K562 (cell line): Measurements from ENCODE around the gene ODC1. TPM values are rescaled to one million over a fixed set of nuclear protein-coding genes. Genes with fewer than 3 reads are reported as not detected.

ENCODE experiments used
- CBFA2T2 ChIP-seq: fragments of 450-650 bp; conservative IDR thresholded peaks from 2 replicates; pipeline ENCODE4 v1.6.1; 2017; ENCODE audit warnings: mild to moderate bottlenecking
- CTBP1 ChIP-seq: fragments of 450-650 bp; IDR thresholded peaks from 2 replicates; pipeline ENCODE4 v1.6.1; 2016; ENCODE audit warnings: borderline replicate concordance
- ELF4 ChIP-seq: fragments of 450-650 bp; formaldehyde crosslinking; IDR thresholded peaks from 2 replicates; pipeline ENCODE4 v1.4.0; 2022; ENCODE audit warnings: missing genetic modification characterization
- FUS ChIP-seq: fragments of 200-400 bp; formaldehyde crosslinking; optimal IDR thresholded peaks from 2 replicates; pipeline ENCODE3; 2017; ENCODE audit warnings: low read depth, low read length
- HNRNPH1 ChIP-seq: fragments of 200-400 bp; formaldehyde crosslinking; optimal IDR thresholded peaks from 2 replicates; pipeline ENCODE3; 2017; ENCODE audit warnings: low read depth, mild to moderate bottlenecking, low read length, moderate library complexity
- NCOA6 ChIP-seq: fragments of 450-650 bp; IDR thresholded peaks from 2 replicates; pipeline ENCODE4 v1.6.1; 2017; ENCODE audit warnings: mild to moderate bottlenecking
- NONO ChIP-seq, 2 experiments: fragments of 200-400 bp in 1 of 2; fragments of 450-650 bp in 1 of 2; formaldehyde crosslinking in 1 of 2; IDR thresholded peaks; 2 replicates each; pipeline ENCODE4 v1.6.1; 2017; ENCODE audit warnings: low read depth in 2 of 2, mild to moderate bottlenecking in 2 of 2, moderate library complexity in 2 of 2, low read length in 1 of 2
- NUFIP1 ChIP-seq: fragments of 450-650 bp; IDR thresholded peaks from 2 replicates; pipeline ENCODE4 v1.6.1; 2018; ENCODE audit not compliant: partially characterized antibody
- PHB ChIP-seq: fragments of 250-450 bp; sonication (Bioruptor Pico); IDR thresholded peaks from 2 replicates; pipeline ENCODE4 v1.5.0; 2021
- RNF2 ChIP-seq: sonication (generic); IDR thresholded peaks from 2 replicates; pipeline ENCODE4 v1.6.1; 2016
- SP1 ChIP-seq: sonication (generic); formaldehyde crosslinking; IDR thresholded peaks from 2 replicates; pipeline ENCODE4 v1.8.1; 2022; ENCODE audit warnings: mild to moderate bottlenecking, missing genetic modification reagents
- U2AF2 ChIP-seq: fragments of 200-400 bp; formaldehyde crosslinking; optimal IDR thresholded peaks from 2 replicates; pipeline ENCODE3; 2017; ENCODE audit warnings: low read depth, mild to moderate bottlenecking, low read length
- ZNF174 ChIP-seq: fragments of 250-450 bp; sonication (Bioruptor Pico); IDR thresholded peaks from 2 replicates; pipeline ENCODE4 v1.4.0; 2020; ENCODE audit warnings: mild to moderate bottlenecking
- polyA plus RNA-seq, 8 experiments: library from polyadenylated mRNA; depleted of rRNA in 4 of 8; stranded (reverse) in 5 of 8; unstranded in 3 of 8; fragments of >200 nt; fragmentation: Nextera tagmentation in 2 of 8; fragmentation: Illumina TruSeq in 1 of 8; extraction: Ambion mirVana in 2 of 8; extraction: Trizol in 1 of 8; gene quantifications; 2 replicates each; pipeline versions ENCODE4 v1.2.1 to v1.2.3, GENCODE V29; 2011 to 2014; ENCODE audit warnings: inconsistent platforms in 1 of 8, missing spikeins in 1 of 8
- total RNA-seq, 7 experiments: library from RNA; depleted of rRNA in 6 of 7; stranded (reverse); fragments of >200 nt in 6 of 7; fragmentation: Illumina TruSeq in 2 of 7; extraction: Trizol in 2 of 7; gene quantifications; 2 replicates each; pipeline versions ENCODE4 v1.2.1 to v1.2.3, GENCODE V29; 2011 to 2021; ENCODE audit warnings: low replicate concordance in 1 of 7
- TF ChIP-seq, protein P1 (sequence below): sonication (generic); formaldehyde crosslinking; IDR thresholded peaks from 2 replicates; pipeline ENCODE4 v1.8.0; 2022; ENCODE audit warnings: mild to moderate bottlenecking, low read depth, missing genetic modification reagents
- TF ChIP-seq, protein P2 (sequence below), 3 experiments: fragments of 200-800 bp in 1 of 3; fragments of 250-450 bp in 1 of 3; fragments of 450-650 bp in 1 of 3; sonication (Bioruptor Pico) in 1 of 3; sonication (Bioruptor generic) in 1 of 3; formaldehyde crosslinking in 1 of 3; IDR thresholded peaks; 2 replicates each; pipeline versions ENCODE4 v1.6.1 to v1.8.0; 2016 to 2022; ENCODE audit warnings: mild to moderate bottlenecking in 2 of 3, missing genetic modification characterization in 2 of 3, missing compliant biosample characterization in 1 of 3, moderate library complexity in 1 of 3
- TF ChIP-seq, protein P3 (sequence below): fragments of 450-650 bp; formaldehyde crosslinking; IDR thresholded peaks from 2 replicates; pipeline ENCODE4 v1.4.0; 2020; ENCODE audit warnings: mild to moderate bottlenecking, mixed read lengths
- TF ChIP-seq, protein P4 (sequence below): conservative IDR thresholded peaks from 2 replicates; pipeline ENCODE4 v1.6.1; 2011; ENCODE audit warnings: low read depth, mild to moderate bottlenecking, low read length; ENCODE audit not compliant: control insufficient read depth

Gene ODC1
- total and polyA plus RNA-seq, 9 of the 15 experiments (the other 6 are each of a cell fraction or from before 2014, with no cell fraction given): 142 to 563 (median 457) TPM

DNA sequence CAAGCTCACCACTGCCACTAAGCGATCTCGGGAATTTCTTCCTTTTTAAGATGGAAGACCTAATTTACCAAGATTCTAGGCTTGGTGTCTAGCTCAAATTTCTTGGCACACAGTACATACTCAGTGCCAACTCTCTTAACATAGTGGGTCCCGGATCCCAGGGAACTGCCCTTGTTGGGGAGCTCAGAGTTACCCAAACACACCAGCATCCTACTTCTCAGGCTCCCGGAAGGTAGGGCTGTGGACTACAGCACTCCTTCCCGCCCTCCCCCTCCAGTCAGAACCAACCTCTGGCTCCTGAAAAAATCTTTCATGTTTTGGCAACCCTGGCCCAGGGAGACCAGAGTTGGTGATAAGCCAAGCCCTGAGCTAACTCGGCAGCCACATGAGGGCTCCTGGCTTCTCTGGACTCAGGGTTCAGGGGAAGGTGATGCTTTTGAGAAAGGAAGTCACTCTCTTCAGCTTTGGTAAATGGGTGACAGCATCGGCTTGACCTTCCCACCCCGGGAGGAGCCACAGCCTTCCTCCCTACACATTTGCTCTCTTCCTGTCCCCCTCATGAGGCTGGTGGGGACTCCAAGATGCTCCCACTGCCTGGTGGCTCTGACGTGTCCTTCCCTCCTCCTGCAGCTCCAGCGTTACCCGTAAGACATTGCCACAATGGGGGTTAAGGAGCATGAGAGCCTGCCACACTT lies 8.8 kb downstream of the ODC1 start (continued):
- TF ChIP-seq PHB (no peak), HNRNPH1 (no peak), SP1 (peak; percentile 57), FUS (no peak), CBFA2T2 (no peak), NONO (IDR thresholded peaks at IDR 0.05; ENCODE audit: low read depth in 2 of 2, low read length in 1 of 2) (no peak), ZNF174 (CRISPR knock-in tag) (no peak), NUFIP1 (no peak), CTBP1 (peak; percentile 27; the same call in 1 of the 2 replicates), RNF2 (no peak), U2AF2 (no peak), ELF4 (CRISPR knock-in tag) (no peak), NCOA6 (no peak)
- TF ChIP-seq, protein P1, sequence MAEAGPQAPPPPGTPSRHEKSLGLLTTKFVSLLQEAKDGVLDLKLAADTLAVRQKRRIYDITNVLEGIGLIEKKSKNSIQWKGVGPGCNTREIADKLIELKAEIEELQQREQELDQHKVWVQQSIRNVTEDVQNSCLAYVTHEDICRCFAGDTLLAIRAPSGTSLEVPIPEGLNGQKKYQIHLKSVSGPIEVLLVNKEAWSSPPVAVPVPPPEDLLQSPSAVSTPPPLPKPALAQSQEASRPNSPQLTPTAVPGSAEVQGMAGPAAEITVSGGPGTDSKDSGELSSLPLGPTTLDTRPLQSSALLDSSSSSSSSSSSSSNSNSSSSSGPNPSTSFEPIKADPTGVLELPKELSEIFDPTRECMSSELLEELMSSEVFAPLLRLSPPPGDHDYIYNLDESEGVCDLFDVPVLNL (CRISPR knock-in tag): no peak
- TF ChIP-seq, protein P2, sequence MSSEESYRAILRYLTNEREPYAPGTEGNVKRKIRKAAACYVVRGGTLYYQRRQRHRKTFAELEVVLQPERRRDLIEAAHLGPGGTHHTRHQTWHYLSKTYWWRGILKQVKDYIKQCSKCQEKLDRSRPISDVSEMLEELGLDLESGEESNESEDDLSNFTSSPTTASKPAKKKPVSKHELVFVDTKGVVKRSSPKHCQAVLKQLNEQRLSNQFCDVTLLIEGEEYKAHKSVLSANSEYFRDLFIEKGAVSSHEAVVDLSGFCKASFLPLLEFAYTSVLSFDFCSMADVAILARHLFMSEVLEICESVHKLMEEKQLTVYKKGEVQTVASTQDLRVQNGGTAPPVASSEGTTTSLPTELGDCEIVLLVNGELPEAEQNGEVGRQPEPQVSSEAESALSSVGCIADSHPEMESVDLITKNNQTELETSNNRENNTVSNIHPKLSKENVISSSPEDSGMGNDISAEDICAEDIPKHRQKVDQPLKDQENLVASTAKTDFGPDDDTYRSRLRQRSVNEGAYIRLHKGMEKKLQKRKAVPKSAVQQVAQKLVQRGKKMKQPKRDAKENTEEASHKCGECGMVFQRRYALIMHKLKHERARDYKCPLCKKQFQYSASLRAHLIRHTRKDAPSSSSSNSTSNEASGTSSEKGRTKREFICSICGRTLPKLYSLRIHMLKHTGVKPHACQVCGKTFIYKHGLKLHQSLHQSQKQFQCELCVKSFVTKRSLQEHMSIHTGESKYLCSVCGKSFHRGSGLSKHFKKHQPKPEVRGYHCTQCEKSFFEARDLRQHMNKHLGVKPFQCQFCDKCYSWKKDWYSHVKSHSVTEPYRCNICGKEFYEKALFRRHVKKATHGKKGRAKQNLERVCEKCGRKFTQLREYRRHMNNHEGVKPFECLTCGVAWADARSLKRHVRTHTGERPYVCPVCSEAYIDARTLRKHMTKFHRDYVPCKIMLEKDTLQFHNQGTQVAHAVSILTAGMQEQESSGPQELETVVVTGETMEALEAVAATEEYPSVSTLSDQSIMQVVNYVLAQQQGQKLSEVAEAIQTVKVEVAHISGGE (CRISPR knock-in tag; IDR thresholded peaks at IDR 0.05): no peak
- TF ChIP-seq, protein P3, sequence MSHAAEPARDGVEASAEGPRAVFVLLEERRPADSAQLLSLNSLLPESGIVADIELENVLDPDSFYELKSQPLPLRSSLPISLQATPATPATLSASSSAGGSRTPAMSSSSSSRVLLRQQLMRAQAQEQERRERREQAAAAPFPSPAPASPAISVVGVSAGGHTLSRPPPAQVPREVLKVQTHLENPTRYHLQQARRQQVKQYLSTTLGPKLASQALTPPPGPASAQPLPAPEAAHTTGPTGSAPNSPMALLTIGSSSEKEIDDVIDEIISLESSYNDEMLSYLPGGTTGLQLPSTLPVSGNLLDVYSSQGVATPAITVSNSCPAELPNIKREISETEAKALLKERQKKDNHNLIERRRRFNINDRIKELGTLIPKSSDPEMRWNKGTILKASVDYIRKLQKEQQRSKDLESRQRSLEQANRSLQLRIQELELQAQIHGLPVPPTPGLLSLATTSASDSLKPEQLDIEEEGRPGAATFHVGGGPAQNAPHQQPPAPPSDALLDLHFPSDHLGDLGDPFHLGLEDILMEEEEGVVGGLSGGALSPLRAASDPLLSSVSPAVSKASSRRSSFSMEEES (CRISPR knock-in tag): no peak
- TF ChIP-seq, protein P4, sequence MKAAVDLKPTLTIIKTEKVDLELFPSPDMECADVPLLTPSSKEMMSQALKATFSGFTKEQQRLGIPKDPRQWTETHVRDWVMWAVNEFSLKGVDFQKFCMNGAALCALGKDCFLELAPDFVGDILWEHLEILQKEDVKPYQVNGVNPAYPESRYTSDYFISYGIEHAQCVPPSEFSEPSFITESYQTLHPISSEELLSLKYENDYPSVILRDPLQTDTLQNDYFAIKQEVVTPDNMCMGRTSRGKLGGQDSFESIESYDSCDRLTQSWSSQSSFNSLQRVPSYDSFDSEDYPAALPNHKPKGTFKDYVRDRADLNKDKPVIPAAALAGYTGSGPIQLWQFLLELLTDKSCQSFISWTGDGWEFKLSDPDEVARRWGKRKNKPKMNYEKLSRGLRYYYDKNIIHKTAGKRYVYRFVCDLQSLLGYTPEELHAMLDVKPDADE: no peak
